Colonic mucosa (tissue), 4 donors: ENCODE measurements around the gene TBC1D16. TPM values are rescaled to one million over a fixed set of nuclear protein-coding genes. Genes with fewer than 3 reads are reported as not detected.

Experiments
- DNase-seq: peaks from one replicate; pipeline ENCODE4 v3.0.0-alpha.2; 2020
- H3K27ac ChIP-seq: fragments of 200-600 bp; one replicate; pipeline ENCODE4 v1.8.0; 2021
- H3K27me3 ChIP-seq: fragments of 200-600 bp; one replicate; pipeline ENCODE4 v1.8.0; 2021
- H3K36me3 ChIP-seq: fragments of 200-600 bp; one replicate; pipeline ENCODE4 v1.8.0; 2021
- H3K4me1 ChIP-seq: fragments of 200-600 bp; one replicate; pipeline ENCODE4 v1.8.0; 2021; ENCODE audit warnings: mild to moderate bottlenecking
- H3K4me3 ChIP-seq: fragments of 200-600 bp; one replicate; pipeline ENCODE4 v1.8.0; 2021
- H3K9ac ChIP-seq, 2 donors: one replicate each; pipeline ENCODE4 v1.7.0; 2013; ENCODE audit warnings: control low read depth in 2 of 2, low read depth in 2 of 2, low read length in 2 of 2
- H3K9me3 ChIP-seq: fragments of 200-600 bp; one replicate; pipeline ENCODE4 v1.8.0; 2021
- CTCF ChIP-seq: fragments of 200-600 bp; IDR thresholded peaks from one replicate; pipeline ENCODE4 v1.8.0; 2022; ENCODE audit warnings: antibody characterized with exemption, mild to moderate bottlenecking
- intact Hi-C: fragments of 100-400 bp; cut with DNase I; formaldehyde crosslinking; loops from one replicate; pipeline ENCODE4 v1.14.1; 2022
- total RNA-seq, 2 donors: library from RNA; stranded (reverse); fragmentation: NEBNext Ultra II Directional in 1 of 2; extraction: Animal tissue kit (Norgen Biotek cat#: 25700) in 1 of 2; gene quantifications; one replicate each; pipeline ENCODE4 v1.2.1, GENCODE V29; 2021
- donor health status: healthy.
- donor health status: DM: no; HTN: no; CAD: no.
- donor health status: DM: no; HTN: no; CAD: no.

Gene TBC1D16
- total RNA-seq, 2 donors from 2014 or later: 14.4 to 19.8 TPM

- no peak overlapping the region for H3K4me3 ChIP-seq
- H3K27me3 ChIP-seq: no peaks in the 10 kb centered on the region
- no peak overlapping the region for H3K9ac ChIP-seq
- intact Hi-C loops: no loop called here
- peaks cover 8% of the 10 kb centered on the region for H3K4me1 ChIP-seq
- H3K27ac ChIP-seq: no peak overlapping the region
- no peaks in the 10 kb centered on the region for H3K36me3 ChIP-seq
- no peaks in the 10 kb centered on the region for H3K9me3 ChIP-seq
- no peak for DNase-seq
- no peak for TF ChIP-seq CTCF
Measured at GRCh38 chr17:79983456-79983855, 52.2 kb downstream of the TBC1D16 start.

GRCh38 chr17:79982986-79983385 lies 52.7 kb downstream of the TBC1D16 start:
- Histone ChIP-seq H3K4me3 (no peak overlapping the region), H3K9ac (no peak overlapping the region), H3K27me3 (no peaks in the 10 kb centered on the region), H3K4me1 (peaks cover 7% of the 10 kb centered on the region), H3K27ac (no peak overlapping the region), H3K36me3 (no peaks in the 10 kb centered on the region), H3K9me3 (no peaks in the 10 kb centered on the region)
- TF ChIP-seq CTCF: no peak
- intact Hi-C loops: no loop called here
- DNase-seq: no peak

- H3K9me3 ChIP-seq: no peaks in the 10 kb centered on the region
- intact Hi-C loops: no loop called here
- TF ChIP-seq CTCF: no peak
- H3K9ac ChIP-seq: no peak overlapping the region
- no peaks in the 10 kb centered on the region for H3K4me1 ChIP-seq
- H3K4me3 ChIP-seq: no peak overlapping the region
- DNase-seq: no peak
- H3K27me3 ChIP-seq: no peaks in the 10 kb centered on the region
- H3K36me3 ChIP-seq: no peaks in the 10 kb centered on the region
- H3K27ac ChIP-seq: no peak overlapping the region
Measured at GRCh38 chr17:79981661-79982101, 54.0 kb downstream of the TBC1D16 start.

GRCh38 chr17:79981090-79981489 lies 54.6 kb downstream of the TBC1D16 start:
- TF ChIP-seq CTCF: no peak
- no peak overlapping the region for H3K27ac ChIP-seq
- H3K4me1 ChIP-seq: no peaks in the 10 kb centered on the region
- no peak overlapping the region for H3K4me3 ChIP-seq
- H3K27me3 ChIP-seq: no peaks in the 10 kb centered on the region
- H3K9me3 ChIP-seq: no peaks in the 10 kb centered on the region
- no peaks in the 10 kb centered on the region for H3K36me3 ChIP-seq
- no peak for DNase-seq
- intact Hi-C loops: no loop called here
- no peak overlapping the region for H3K9ac ChIP-seq

- TF ChIP-seq CTCF: no peak
- H3K4me1 ChIP-seq: no peaks in the 10 kb centered on the region
- no peak overlapping the region for H3K27ac ChIP-seq
- no peaks in the 10 kb centered on the region for H3K9me3 ChIP-seq
- H3K36me3 ChIP-seq: no peaks in the 10 kb centered on the region
- H3K4me3 ChIP-seq: no peak overlapping the region
- DNase-seq: no peak
- no peaks in the 10 kb centered on the region for H3K27me3 ChIP-seq
- no peak overlapping the region for H3K9ac ChIP-seq
- intact Hi-C loops: no loop called here
Measured at GRCh38 chr17:79980246-79981043, 55.2 kb downstream of the TBC1D16 start.
